ENCODE results near the gene CDKL4.
A peak's percentile ranks its signal among the peaks of the same experiment; 100 is the strongest.
"Not testable (repeated sequence)": the region's sequence is repeated elsewhere in the genome, so short reads cannot be mapped to it uniquely, and the experiment has no call there.

The CDKL4 gene

GRCh38 chr2:39216346-39217191 lies 27.2 kb downstream of the CDKL4 start:
- Histone ChIP-seq H3K9me3 (no peaks in the 10 kb centered on the region), H3K4me1 (peaks cover 14% of the 10 kb centered on the region), H3K4me2 (peak overlapping the region; percentile 51), H3K9ac (no peak overlapping the region), H4K20me1 (no peaks in the 10 kb centered on the region), H3K36me3 (no peaks in the 10 kb centered on the region), H3K27me3 (no peaks in the 10 kb centered on the region), H3K4me3 (no peak overlapping the region), H3K27ac (no peak overlapping the region)
- no peak for TF ChIP-seq Cebpa-rat (IDR thresholded peaks at IDR 0.05)

GRCh38 chr2:39215545-39215944 lies 28.2 kb downstream of the CDKL4 start:
- Histone ChIP-seq H3K9me3 (no peaks in the 10 kb centered on the region), H3K4me3 (no peak overlapping the region), H3K36me3 (no peaks in the 10 kb centered on the region), H3K4me1 (peaks cover 14% of the 10 kb centered on the region), H3K27me3 (no peaks in the 10 kb centered on the region), H3K27ac (no peak overlapping the region), H3K4me2 (no peak overlapping the region), H3K9ac (no peak overlapping the region), H4K20me1 (no peaks in the 10 kb centered on the region)
- no peak for TF ChIP-seq Cebpa-rat (IDR thresholded peaks at IDR 0.05)

- Histone ChIP-seq H3K9me3 (no peaks in the 10 kb centered on the region), H3K27ac (no peak overlapping the region), H3K4me1 (peaks cover 14% of the 10 kb centered on the region), H3K36me3 (no peaks in the 10 kb centered on the region), H4K20me1 (no peaks in the 10 kb centered on the region), H3K9ac (no peak overlapping the region), H3K4me2 (no peak overlapping the region), H3K27me3 (no peaks in the 10 kb centered on the region), H3K4me3 (no peak overlapping the region)
- no peak for TF ChIP-seq Cebpa-rat (IDR thresholded peaks at IDR 0.05)
Observed at GRCh38 chr2:39213015-39213414, 30.8 kb downstream of the CDKL4 start.

GRCh38 chr2:39210846-39211245 lies 32.9 kb downstream of the CDKL4 start:
- Histone ChIP-seq H4K20me1 (no peaks in the 10 kb centered on the region), H3K27me3 (no peaks in the 10 kb centered on the region), H3K4me1 (no peaks in the 10 kb centered on the region), H3K4me2 (no peak overlapping the region), H3K9ac (no peak overlapping the region), H3K4me3 (no peak overlapping the region), H3K9me3 (no peaks in the 10 kb centered on the region), H3K27ac (no peak overlapping the region), H3K36me3 (no peaks in the 10 kb centered on the region)
- TF ChIP-seq Cebpa-rat (IDR thresholded peaks at IDR 0.05): no peak

GRCh38 chr2:39203382-39203781 lies 40.4 kb downstream of the CDKL4 start:
- Histone ChIP-seq H3K4me3 (no peak overlapping the region), H3K27me3 (no peaks in the 10 kb centered on the region), H3K9ac (no peak overlapping the region), H3K36me3 (no peaks in the 10 kb centered on the region), H3K27ac (no peak overlapping the region), H3K4me1 (no peaks in the 10 kb centered on the region), H3K9me3 (peaks cover 7% of the 10 kb centered on the region; the same call in 1 of the 2 replicates), H4K20me1 (no peaks in the 10 kb centered on the region), H3K4me2 (no peak overlapping the region)
- no peak for TF ChIP-seq Cebpa-rat (IDR thresholded peaks at IDR 0.05)

- no peaks in the 10 kb centered on the region for H3K4me1 ChIP-seq
- H3K4me2 ChIP-seq: no peak overlapping the region
- no peak for TF ChIP-seq Cebpa-rat (IDR thresholded peaks at IDR 0.05)
- no peak overlapping the region for H3K9ac ChIP-seq
- no peaks in the 10 kb centered on the region for H3K36me3 ChIP-seq
- no peak overlapping the region for H3K27ac ChIP-seq
- no peaks in the 10 kb centered on the region for H3K27me3 ChIP-seq
- H3K4me3 ChIP-seq: no peak overlapping the region
- peaks cover 7% of the 10 kb centered on the region; the same call in 1 of the 2 replicates for H3K9me3 ChIP-seq
- H4K20me1 ChIP-seq: no peaks in the 10 kb centered on the region
Observed at GRCh38 chr2:39202639-39203369, 41.0 kb downstream of the CDKL4 start.

- H3K27me3 ChIP-seq, H3K27ac ChIP-seq, H3K9ac ChIP-seq, H3K4me3 ChIP-seq, H4K20me1 ChIP-seq, H3K4me2 ChIP-seq, H3K4me1 ChIP-seq, H3K36me3 ChIP-seq: not testable (repeated sequence)
- H3K9me3 ChIP-seq: peaks cover 19% of the 10 kb centered on the region
Observed at GRCh38 chr2:39197003-39197402, 46.8 kb downstream of the CDKL4 start.

GRCh38 chr2:39194686-39195085 lies 49.1 kb downstream of the CDKL4 start:
- Histone ChIP-seq H3K27me3 (no peaks in the 10 kb centered on the region), H3K36me3 (no peaks in the 10 kb centered on the region), H3K4me2 (no peak overlapping the region), H3K27ac (no peak overlapping the region), H3K9me3 (peaks cover 19% of the 10 kb centered on the region; the same call in 1 of the 2 replicates), H3K9ac (no peak overlapping the region), H4K20me1 (no peaks in the 10 kb centered on the region), H3K4me3 (no peak overlapping the region), H3K4me1 (peaks cover 10% of the 10 kb centered on the region)
- no peak for TF ChIP-seq Cebpa-rat (IDR thresholded peaks at IDR 0.05)

GRCh38 chr2:39188960-39189494 lies 54.7 kb downstream of the CDKL4 start:
- Histone ChIP-seq H3K36me3 (no peaks in the 10 kb centered on the region), H3K9me3 (no peaks in the 10 kb centered on the region), H4K20me1 (no peaks in the 10 kb centered on the region), H3K27me3 (no peaks in the 10 kb centered on the region), H3K9ac (no peak overlapping the region), H3K4me2 (no peak overlapping the region), H3K4me3 (no peak overlapping the region), H3K4me1 (no peaks in the 10 kb centered on the region), H3K27ac (no peak overlapping the region)
- no peak for TF ChIP-seq Cebpa-rat (IDR thresholded peaks at IDR 0.05)

GRCh38 chr2:39183673-39184072 lies 60.1 kb downstream of the CDKL4 start:
- Histone ChIP-seq H3K9me3 (no peaks in the 10 kb centered on the region), H3K4me3 (no peak overlapping the region)
- no peak for TF ChIP-seq Cebpa-rat (IDR thresholded peaks at IDR 0.05)

More at GRCh38 chr2:39183673-39184072, 60.1 kb downstream of the CDKL4 start:
- H3K4me1 ChIP-seq: no peaks in the 10 kb centered on the region
- no peaks in the 10 kb centered on the region for H3K36me3 ChIP-seq
- H3K27ac ChIP-seq: no peak overlapping the region
- no peak overlapping the region for H3K4me2 ChIP-seq
- no peaks in the 10 kb centered on the region for H3K27me3 ChIP-seq
- no peak overlapping the region for H3K9ac ChIP-seq
- H4K20me1 ChIP-seq: no peaks in the 10 kb centered on the region

Measured in BLaER1 (cell line).